BLaER1 treated with 17β-estradiol and CSF1 and Interleukin-3, amounts not matched to agents 10 nM and 100 nM (cell line): ENCODE data around the gene ARMC7.
A peak's percentile ranks its signal among the peaks of the same experiment; 100 is the strongest.
"Not testable (repeated sequence)": the region's sequence is repeated elsewhere in the genome, so short reads cannot be mapped to it uniquely, and the experiment has no call there.

ENCODE experiments used
- H3K27ac ChIP-seq, 11 experiments: shearing (Covaris generic); formaldehyde crosslinking; 2 replicates each; pipeline ENCODE4 v1.8.1; 2022
- H3K27me3 ChIP-seq, 11 experiments: shearing (Covaris generic); formaldehyde crosslinking; 2 replicates each; pipeline ENCODE4 v1.8.1; 2022
- H3K36me3 ChIP-seq, 11 experiments: shearing (Covaris generic); formaldehyde crosslinking; 2 replicates each; pipeline ENCODE4 v1.8.1; 2022
- H3K4me1 ChIP-seq, 10 experiments: shearing (Covaris generic); formaldehyde crosslinking; 2 replicates each; pipeline ENCODE4 v1.8.1; 2022
- H3K4me2 ChIP-seq, 11 experiments: shearing (Covaris generic); formaldehyde crosslinking; 2 replicates each; pipeline ENCODE4 v1.8.1; 2022
- H3K4me3 ChIP-seq, 10 experiments: shearing (Covaris generic); formaldehyde crosslinking; 2 replicates each; pipeline ENCODE4 v1.8.1; 2022
- H3K9ac ChIP-seq, 11 experiments: shearing (Covaris generic); formaldehyde crosslinking; 2 replicates each; pipeline ENCODE4 v1.8.1; 2022
- H3K9me3 ChIP-seq, 11 experiments: shearing (Covaris generic); formaldehyde crosslinking; replicated peaks in 1 of 11; 2 replicates each; pipeline ENCODE4 v1.8.1; 2022
- H4K20me1 ChIP-seq, 11 experiments: shearing (Covaris generic); formaldehyde crosslinking; 2 replicates each; pipeline ENCODE4 v1.8.1; 2022
- Cebpa-rat ChIP-seq, 11 experiments: shearing (Covaris generic); IDR thresholded peaks; 2 replicates each; pipeline ENCODE4 v1.8.1; 2022

ARMC7 gene

GRCh38 chr17:75124819-75125162 is 15.0 kb downstream of the ARMC7 start:
- H3K27ac ChIP-seq, result peak overlapping the region; percentile 15 to 84 (median 73); a peak in 20 of 22 replicates
- peak overlapping the region in 9 of 11 experiments; percentile 29 to 66 (median 52); a peak in 13 of 22 replicates for H3K9ac ChIP-seq
- H4K20me1 ChIP-seq, result peaks cover 0 to 35% (median 15%) of the 10 kb centered on the region in 11 experiments; a peak in 17 of 22 replicates
- H3K4me2 ChIP-seq, result peak overlapping the region; percentile 57 to 95 (median 78)
- peaks cover 10 to 32% (median 24%) of the 10 kb centered on the region in 11 experiments for H3K36me3 ChIP-seq
- H3K27me3 ChIP-seq, result no peaks in the 10 kb centered on the region
- TF ChIP-seq Cebpa-rat (IDR thresholded peaks at IDR 0.05), result no peak
- H3K9me3 ChIP-seq, result no peaks in the 10 kb centered on the region
- H3K4me1 ChIP-seq, result peaks cover 31 to 85% (median 53%) of the 10 kb centered on the region in 10 experiments
- H3K4me3 ChIP-seq, result peak overlapping the region in 3 of 10 experiments; percentile 19 to 43 (median 26); a peak in 4 of 20 replicates

- no peak for TF ChIP-seq Cebpa-rat (IDR thresholded peaks at IDR 0.05)
- peaks cover 15 to 33% (median 26%) of the 10 kb centered on the region in 11 experiments for H3K36me3 ChIP-seq
Observed at GRCh38 chr17:75125984-75126383, 16.2 kb downstream of the ARMC7 start.

DNA sequence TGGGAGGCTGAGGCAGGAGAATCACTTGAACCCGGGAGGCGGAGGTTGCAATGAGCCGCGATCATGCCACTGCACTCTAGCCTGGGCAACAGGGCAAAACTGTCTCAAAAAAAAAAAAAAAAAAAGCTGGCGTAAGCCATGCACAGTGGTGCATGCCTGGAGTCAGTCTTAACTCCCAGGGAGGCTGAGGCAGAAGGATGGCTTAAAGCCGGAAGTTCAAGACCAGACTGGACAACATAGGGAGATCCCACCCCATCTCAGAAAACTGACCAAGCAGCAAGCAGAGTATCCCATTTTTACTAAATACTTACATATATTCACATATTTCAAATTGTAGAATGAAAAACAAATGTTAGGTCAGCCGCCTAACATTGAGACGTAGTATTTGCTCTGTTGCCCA is 17.2 kb downstream of the ARMC7 start:
- Histone ChIP-seq H3K27ac (no peak overlapping the region), H4K20me1 (peaks cover 5 to 40% (median 25%) of the 10 kb centered on the region in 11 experiments; a peak in 19 of 22 replicates), H3K4me2 (peak overlapping the region in 3 of 11 experiments; percentile 14 to 95 (median 82); a peak in 2 of 22 replicates), H3K4me3 (no peak overlapping the region), H3K9ac (no peak overlapping the region), H3K4me1 (peaks cover 40 to 88% (median 63%) of the 10 kb centered on the region in 10 experiments), H3K27me3 (no peaks in the 10 kb centered on the region), H3K36me3 (peaks cover 15 to 28% (median 23%) of the 10 kb centered on the region in 11 experiments), H3K9me3 (no peaks in the 10 kb centered on the region)
- TF ChIP-seq Cebpa-rat (IDR thresholded peaks at IDR 0.05), result no peak

More at GRCh38 chr17:75125984-75126383, 16.2 kb downstream of the ARMC7 start:
- H4K20me1 ChIP-seq, result peaks cover 5 to 40% (median 25%) of the 10 kb centered on the region in 11 experiments; a peak in 19 of 22 replicates
- peak overlapping the region; percentile 16 to 95 (median 78); a peak in 19 of 22 replicates for H3K4me2 ChIP-seq
- no peaks in the 10 kb centered on the region for H3K9me3 ChIP-seq
- H3K4me1 ChIP-seq, result peaks cover 41 to 89% (median 59%) of the 10 kb centered on the region in 10 experiments
- H3K9ac ChIP-seq, result 0 out of 22 replicates have a peak overlapping the region, but pooled peaks of 1 of the 11 experiments have one; percentile 7
- no peak overlapping the region for H3K4me3 ChIP-seq
- H3K27me3 ChIP-seq, result no peaks in the 10 kb centered on the region
- peak overlapping the region in 4 of 11 experiments; percentile 73 to 84 (median 76); a peak in 4 of 22 replicates for H3K27ac ChIP-seq

- not testable (repeated sequence) for H3K27me3 ChIP-seq, H3K27ac ChIP-seq, H3K4me3 ChIP-seq, H3K9me3 ChIP-seq
- Histone ChIP-seq H3K36me3 (peaks cover 15 to 28% (median 23%) of the 10 kb centered on the region in 11 experiments), H3K4me2 (0 out of 22 replicates have a peak overlapping the region, but pooled peaks of 1 of the 11 experiments have one; percentile 14), H3K9ac (peak overlapping the region in 1 of 11 experiments; percentile 24; a peak in 2 of 22 replicates), H3K4me1 (peaks cover 50 to 88% (median 70%) of the 10 kb centered on the region in 10 experiments), H4K20me1 (peaks cover 5 to 40% (median 25%) of the 10 kb centered on the region in 11 experiments; a peak in 19 of 22 replicates)
Observed at GRCh38 chr17:75127936-75128335, 18.2 kb downstream of the ARMC7 start.

GRCh38 chr17:75128694-75129505 is 19.1 kb downstream of the ARMC7 start:
- Histone ChIP-seq H3K9ac (peak overlapping the region in 3 of 11 experiments; percentile 7 to 90 (median 10); a peak in 2 of 22 replicates), H4K20me1 (peaks cover 5 to 41% (median 25%) of the 10 kb centered on the region in 11 experiments; a peak in 19 of 22 replicates), H3K36me3 (peaks cover 15 to 28% (median 23%) of the 10 kb centered on the region in 11 experiments), H3K9me3 (no peaks in the 10 kb centered on the region), H3K4me1 (peaks cover 49 to 88% (median 66%) of the 10 kb centered on the region in 10 experiments), H3K27me3 (no peaks in the 10 kb centered on the region), H3K4me3 (no peak overlapping the region), H3K27ac (0 out of 22 replicates have a peak overlapping the region, but pooled peaks of 2 of the 11 experiments have one; percentile 6 to 11), H3K4me2 (peak overlapping the region in 2 of 11 experiments; percentile 92 to 94; a peak in 2 of 22 replicates)
- no peak for TF ChIP-seq Cebpa-rat (IDR thresholded peaks at IDR 0.05)

DNA sequence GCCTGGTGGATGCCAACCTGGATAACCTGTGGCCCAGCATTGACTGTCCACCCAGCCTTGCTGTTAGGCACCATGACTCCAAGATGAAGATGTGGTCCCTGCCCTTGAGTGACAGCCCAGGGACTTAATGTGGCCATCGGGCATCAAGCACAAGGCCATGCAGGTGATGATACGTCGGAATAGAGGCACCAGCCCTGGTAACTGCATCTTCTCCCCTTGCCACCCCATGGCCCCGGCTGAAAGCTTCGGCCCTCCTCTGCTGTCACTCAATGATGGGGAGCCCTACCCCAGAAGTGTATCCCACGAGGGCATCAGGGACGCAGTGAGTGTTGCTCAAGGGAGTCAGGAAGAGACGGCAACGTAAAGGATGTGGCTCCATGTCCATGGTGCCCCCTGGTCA is 19.8 kb downstream of the ARMC7 start:
- Histone ChIP-seq H4K20me1 (peaks cover 5 to 44% (median 25%) of the 10 kb centered on the region in 11 experiments; a peak in 19 of 22 replicates), H3K4me3 (peak overlapping the region in 1 of 10 experiments; percentile 94; a peak in 1 of 20 replicates), H3K9ac (peak overlapping the region in 4 of 11 experiments; percentile 90 to 92 (median 92); a peak in 5 of 22 replicates), H3K9me3 (no peaks in the 10 kb centered on the region), H3K27me3 (no peaks in the 10 kb centered on the region), H3K4me1 (peaks cover 42 to 88% (median 60%) of the 10 kb centered on the region in 10 experiments), H3K36me3 (peaks cover 15 to 34% (median 26%) of the 10 kb centered on the region in 11 experiments), H3K4me2 (peak overlapping the region in 10 of 11 experiments; percentile 78 to 95 (median 89); a peak in 14 of 22 replicates), H3K27ac (0 out of 22 replicates have a peak overlapping the region, but pooled peaks of 1 of the 11 experiments have one; percentile 6)
- no peak for TF ChIP-seq Cebpa-rat (IDR thresholded peaks at IDR 0.05)

DNA sequence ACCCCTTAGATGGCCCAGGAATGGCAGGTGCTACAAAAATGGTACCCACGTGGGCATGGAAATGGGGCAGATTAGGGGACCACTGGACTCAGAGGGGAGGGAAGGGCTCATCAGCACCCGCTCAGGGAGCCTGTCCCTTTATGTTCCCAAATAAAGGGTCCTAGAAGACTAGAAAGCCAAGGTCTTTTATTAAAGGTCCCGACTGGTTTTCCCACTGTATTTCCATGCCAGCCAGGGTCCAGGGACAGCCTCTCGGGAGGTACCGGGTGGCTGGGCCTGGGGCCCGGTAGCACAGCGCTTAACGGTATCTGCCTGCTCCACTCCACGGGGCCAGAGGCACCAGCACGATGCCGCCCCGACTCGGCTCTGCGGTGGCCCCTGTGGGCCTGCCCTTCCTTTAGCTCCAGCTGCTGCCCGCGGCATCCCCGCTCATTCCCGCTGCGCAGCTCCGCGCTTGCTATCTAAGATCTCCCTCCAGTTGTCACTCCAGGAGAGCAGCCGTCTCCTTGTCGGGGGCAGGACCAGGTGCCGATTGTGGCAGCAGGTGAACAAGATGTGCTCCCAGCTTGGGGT is 20.4 kb downstream of the ARMC7 start:
- Histone ChIP-seq H3K27ac (peak overlapping the region in 8 of 11 experiments; percentile 89 to 97 (median 94); a peak in 11 of 22 replicates), H3K9ac (peak overlapping the region; percentile 89 to 96 (median 92); a peak in 20 of 22 replicates), H3K4me1 (peaks cover 37 to 83% (median 54%) of the 10 kb centered on the region in 10 experiments), H3K9me3 (no peaks in the 10 kb centered on the region), H3K36me3 (peaks cover 19 to 39% (median 30%) of the 10 kb centered on the region in 11 experiments), H3K4me2 (peak overlapping the region; percentile 78 to 95 (median 91)), H4K20me1 (peaks cover 5 to 44% (median 25%) of the 10 kb centered on the region in 11 experiments; a peak in 19 of 22 replicates), H3K27me3 (no peaks in the 10 kb centered on the region), H3K4me3 (peak overlapping the region; percentile 71 to 94 (median 82); a peak in 19 of 20 replicates)
- TF ChIP-seq Cebpa-rat (IDR thresholded peaks at IDR 0.05), result no peak

DNA sequence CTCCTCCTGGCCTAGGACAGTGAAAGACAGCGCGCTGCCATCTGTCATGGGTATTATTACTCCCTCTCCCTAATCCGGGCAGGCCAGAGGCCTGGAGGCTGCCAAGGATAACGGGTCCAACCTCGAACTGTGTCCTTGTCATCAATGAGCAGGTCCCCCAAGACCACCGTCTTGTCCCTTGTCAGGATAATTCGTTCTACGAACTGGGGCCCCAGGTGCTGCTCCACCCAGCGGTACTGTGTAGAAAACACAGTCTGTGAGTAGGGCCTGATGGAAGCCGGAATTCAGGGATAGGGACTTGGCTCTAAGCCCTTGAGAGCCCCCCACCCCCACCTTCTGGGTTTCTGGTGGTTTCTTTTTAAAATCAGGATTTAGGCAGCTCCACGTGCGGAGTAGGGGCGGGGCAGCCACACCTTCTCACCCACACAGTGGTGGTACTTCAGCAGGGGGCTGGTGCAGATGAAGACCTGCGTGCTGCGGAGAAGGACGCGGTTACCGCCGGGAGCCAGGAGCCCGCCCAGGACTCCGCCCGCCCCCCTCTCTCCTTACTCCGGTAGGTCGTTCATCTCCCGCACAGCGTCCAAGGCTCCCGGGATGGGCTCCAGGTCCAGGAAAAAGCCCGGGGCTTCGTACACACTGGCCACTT is 21.0 kb downstream of the ARMC7 start:
- H3K4me2 ChIP-seq, result peak overlapping the region; percentile 78 to 95 (median 91)
- H3K36me3 ChIP-seq, result peaks cover 25 to 46% (median 36%) of the 10 kb centered on the region in 11 experiments
- peak overlapping the region; percentile 89 to 96 (median 92) for H3K9ac ChIP-seq
- H3K27me3 ChIP-seq, result no peaks in the 10 kb centered on the region
- peaks cover 5 to 50% (median 25%) of the 10 kb centered on the region in 11 experiments; a peak in 19 of 22 replicates for H4K20me1 ChIP-seq
- H3K9me3 ChIP-seq, result no peaks in the 10 kb centered on the region
- peak overlapping the region; percentile 74 to 97 (median 94) for H3K27ac ChIP-seq
- H3K4me3 ChIP-seq, result peak overlapping the region; percentile 71 to 94 (median 82)
- peaks cover 30 to 77% (median 49%) of the 10 kb centered on the region in 10 experiments for H3K4me1 ChIP-seq
- TF ChIP-seq Cebpa-rat (IDR thresholded peaks at IDR 0.05), result no peak
